ENCODE results near the gene KIAA1328.

The KIAA1328 gene

DNA sequence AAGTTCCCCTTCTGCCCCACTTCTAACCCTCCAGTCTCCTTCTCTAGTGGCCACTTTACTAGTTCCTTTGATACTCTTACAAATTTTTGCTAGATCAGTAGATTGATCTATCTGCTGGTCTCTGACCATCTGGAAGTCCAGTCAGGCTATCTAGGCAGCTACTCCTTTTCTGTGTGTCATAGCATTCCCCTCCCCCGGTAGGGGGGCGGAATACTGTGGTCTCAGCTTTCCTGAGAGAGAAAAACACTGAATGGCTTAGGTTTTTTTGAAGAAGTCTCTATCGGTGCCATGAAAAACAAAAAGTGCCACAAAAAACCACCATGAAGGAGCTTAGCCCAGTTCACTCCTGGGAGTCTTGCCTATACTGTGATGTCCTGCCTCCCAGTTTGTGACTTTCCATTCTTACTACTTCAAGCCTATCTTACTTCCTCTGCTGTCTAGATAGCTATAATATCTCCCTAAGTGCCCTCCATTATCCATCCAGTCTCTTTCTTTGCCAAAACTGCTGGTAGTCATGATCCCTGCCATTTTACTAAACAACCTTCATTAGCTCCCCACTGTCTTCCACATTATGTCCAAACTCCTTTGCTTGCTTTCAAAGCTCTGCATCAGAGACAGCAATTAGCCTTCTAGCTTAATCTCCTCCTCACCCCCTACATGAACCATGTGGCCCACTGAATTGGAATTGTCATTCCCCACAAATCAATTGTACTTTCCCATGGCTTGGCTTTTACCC, 30.0 kb upstream of the KIAA1328 start:
- no peak overlapping the region for H3K4me3 ChIP-seq (ENCODE audit: control insufficient read depth, low read depth, low read length)
- no peak for DNase-seq (ENCODE audit: low read depth)
- no peak for TF ChIP-seq CTCF (IDR thresholded peaks at IDR 0.05; ENCODE audit: control insufficient read depth, insufficient read depth, low read depth, low read length, missing control alignments)

DNA sequence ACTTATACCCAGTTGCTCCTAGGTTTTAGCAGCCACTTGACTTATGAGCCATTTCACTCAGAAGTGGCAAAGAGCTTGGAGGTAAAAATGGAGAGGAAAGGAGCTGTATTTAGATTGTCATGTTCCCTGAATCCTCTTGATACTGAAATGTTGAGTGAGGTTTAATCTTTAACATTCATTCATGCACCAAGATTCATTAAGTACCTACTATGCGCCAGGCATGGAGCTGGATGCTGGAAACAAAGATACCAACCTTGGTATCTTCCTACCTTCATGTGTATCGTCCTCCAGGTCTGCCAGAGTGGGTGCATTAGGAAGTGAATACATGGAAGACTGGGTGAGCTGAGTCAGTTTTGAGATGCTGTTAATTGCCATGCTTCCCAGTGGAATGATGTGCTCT, 23.8 kb upstream of the KIAA1328 start:
- no peak for TF ChIP-seq CTCF (IDR thresholded peaks at IDR 0.05; ENCODE audit: control insufficient read depth, insufficient read depth, low read depth, low read length, missing control alignments)

GRCh38 chr18:36808681-36809080, 20.2 kb upstream of the KIAA1328 start:
- H3K4me3 ChIP-seq (ENCODE audit: control insufficient read depth, low read depth, low read length) = no peak overlapping the region
- DNase-seq (ENCODE audit: low read depth) = peak; percentile 38
- TF ChIP-seq CTCF (IDR thresholded peaks at IDR 0.05; ENCODE audit: control insufficient read depth, insufficient read depth, low read depth, low read length, missing control alignments) = no peak

More for the DNA sequence above, 23.8 kb upstream of the KIAA1328 start:
- H3K4me3 ChIP-seq (ENCODE audit: control insufficient read depth, low read depth, low read length) = no peak overlapping the region
- no peak for DNase-seq (ENCODE audit: low read depth)

DNA sequence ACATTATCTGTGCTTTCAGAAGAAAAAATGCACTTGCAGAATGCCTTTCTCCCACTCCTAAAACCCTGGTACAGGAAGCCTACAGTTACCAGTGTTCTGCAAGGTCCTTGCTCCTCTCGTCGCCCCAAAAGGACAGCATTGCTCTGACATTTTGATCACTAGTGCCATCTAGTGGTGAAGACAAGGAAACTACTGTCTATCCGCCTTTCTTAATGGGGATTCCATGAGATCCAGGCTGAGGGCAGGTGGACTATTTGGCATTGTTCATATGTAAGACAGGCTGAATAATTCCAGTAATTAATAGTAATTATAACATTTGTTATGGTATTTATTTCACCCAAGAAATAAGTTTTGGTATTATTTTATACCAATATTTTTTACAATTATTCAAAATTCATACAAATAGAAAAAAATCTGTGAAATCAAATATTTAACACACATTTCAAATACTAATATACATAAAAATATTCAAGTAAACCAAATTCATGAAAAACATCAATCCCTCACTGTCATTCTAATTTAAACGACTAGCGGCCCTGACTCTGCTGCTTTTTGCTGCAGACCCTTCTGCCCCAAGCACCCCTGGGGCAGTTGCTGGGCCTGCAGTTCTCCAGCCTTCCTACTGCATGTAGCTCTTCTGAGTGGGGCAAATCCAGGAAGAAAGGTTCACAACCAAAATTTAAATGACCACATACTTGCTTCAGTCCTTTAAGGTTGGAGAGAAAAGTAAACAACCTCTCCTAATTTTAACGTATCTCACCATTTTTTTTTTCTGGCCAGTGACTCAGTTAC, 19.1 kb upstream of the KIAA1328 start:
- H3K4me3 ChIP-seq (ENCODE audit: control insufficient read depth, low read depth, low read length) = no peak overlapping the region
- DNase-seq (ENCODE audit: low read depth) = peak; percentile 47
- TF ChIP-seq CTCF (IDR thresholded peaks at IDR 0.05; ENCODE audit: control insufficient read depth, insufficient read depth, low read depth, low read length, missing control alignments) = peak; percentile 83

DNA sequence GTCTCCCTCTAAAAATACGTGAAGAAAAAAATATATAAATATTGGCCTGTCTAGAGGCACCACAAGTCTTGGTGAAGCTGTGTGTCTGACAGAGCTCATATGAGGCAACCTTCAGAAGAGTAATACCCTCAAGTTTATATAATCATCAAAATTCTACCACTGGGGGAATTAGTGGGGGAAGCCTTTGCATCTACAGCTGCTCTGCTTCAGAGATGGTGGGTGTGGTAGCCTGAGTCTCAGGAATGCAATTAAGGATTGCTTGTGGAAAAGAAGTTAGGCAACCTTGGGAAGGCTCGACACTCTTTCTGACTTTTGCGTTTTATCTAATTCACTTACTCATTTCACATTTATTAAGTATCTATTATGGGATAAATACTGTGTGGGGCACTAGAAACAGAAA, 17.5 kb upstream of the KIAA1328 start:
- no peak for TF ChIP-seq CTCF (IDR thresholded peaks at IDR 0.05; ENCODE audit: control insufficient read depth, insufficient read depth, low read depth, low read length, missing control alignments)
- DNase-seq (ENCODE audit: low read depth) = peak; percentile 56
- no peak overlapping the region for H3K4me3 ChIP-seq (ENCODE audit: control insufficient read depth, low read depth, low read length)

- no peak for DNase-seq (ENCODE audit: low read depth)
- no peak for TF ChIP-seq CTCF (IDR thresholded peaks at IDR 0.05; ENCODE audit: control insufficient read depth, insufficient read depth, low read depth, low read length, missing control alignments)
- no peak overlapping the region for H3K4me3 ChIP-seq (ENCODE audit: control insufficient read depth, low read depth, low read length)
These were observed 17.0 kb upstream of the KIAA1328 start for GRCh38 chr18:36811955-36812354.
